ENCODE measurements around the gene TBC1D14. TPM values are rescaled to one million over a fixed set of nuclear protein-coding genes. Genes with fewer than 3 reads are reported as not detected.

TBC1D14 gene
- total RNA-seq, 2 donors from 2014 or later = 46.7 to 49.9 TPM

GRCh38 chr4:7051144-7051495 is 141.5 kb downstream of the TBC1D14 start:
- no peak for DNase-seq (ENCODE audit: low spot score)
- no peak for ATAC-seq (ENCODE audit: insufficient number of reproducible peaks, low FRiP score, low read depth)
- no peak for TF ChIP-seq CTCF (IDR thresholded peaks at IDR 0.05)
- H3K4me3 ChIP-seq = no peak overlapping the region
- no peak overlapping the region for H3K27ac ChIP-seq
- H3K4me1 ChIP-seq (ENCODE audit: control insufficient read depth in 1 of 2, low read depth in 2 of 2) = peaks cover 0 to 31% of the 10 kb centered on the region in 2 donors
- peaks cover 21% of the 10 kb centered on the region for H3K36me3 ChIP-seq
- no peaks in the 10 kb centered on the region for H3K9me3 ChIP-seq
- no peaks in the 10 kb centered on the region for H3K27me3 ChIP-seq (replicated peaks; ENCODE audit: insufficient read depth)

GRCh38 chr4:7051905-7052304 is 142.3 kb downstream of the TBC1D14 start:
- no peak for ATAC-seq (ENCODE audit: insufficient number of reproducible peaks, low FRiP score, low read depth)
- peaks cover 0 to 23% of the 10 kb centered on the region in 2 donors for H3K4me1 ChIP-seq (ENCODE audit: control insufficient read depth in 1 of 2, low read depth in 2 of 2)
- H3K27ac ChIP-seq = no peak overlapping the region

GRCh38 chr4:7052313-7052712 is 142.7 kb downstream of the TBC1D14 start:
- no peak for ATAC-seq (ENCODE audit: insufficient number of reproducible peaks, low FRiP score, low read depth)
- Histone ChIP-seq H3K36me3 (peaks cover 29% of the 10 kb centered on the region), H3K27me3 (replicated peaks; ENCODE audit: insufficient read depth) (no peaks in the 10 kb centered on the region), H3K4me1 (ENCODE audit: control insufficient read depth in 1 of 2, low read depth in 2 of 2) (peaks cover 0 to 19% of the 10 kb centered on the region in 2 donors), H3K4me3 (no peak overlapping the region), H3K9me3 (no peaks in the 10 kb centered on the region), H3K27ac (no peak overlapping the region)
- no peak for TF ChIP-seq CTCF (IDR thresholded peaks at IDR 0.05)
- DNase-seq (ENCODE audit: low spot score) = no peak

More at GRCh38 chr4:7051905-7052304, 142.3 kb downstream of the TBC1D14 start:
- no peaks in the 10 kb centered on the region for H3K9me3 ChIP-seq
- H3K4me3 ChIP-seq = no peak overlapping the region
- H3K36me3 ChIP-seq = peaks cover 29% of the 10 kb centered on the region
- no peak for DNase-seq (ENCODE audit: low spot score)
- no peak for TF ChIP-seq CTCF (IDR thresholded peaks at IDR 0.05)
- no peaks in the 10 kb centered on the region for H3K27me3 ChIP-seq (replicated peaks; ENCODE audit: insufficient read depth)

GRCh38 chr4:7052923-7053715 is 143.5 kb downstream of the TBC1D14 start:
- Histone ChIP-seq H3K4me1 (ENCODE audit: control insufficient read depth in 1 of 2, low read depth in 2 of 2) (peaks cover 0 to 14% of the 10 kb centered on the region in 2 donors), H3K36me3 (peaks cover 32% of the 10 kb centered on the region), H3K4me3 (no peak overlapping the region), H3K27ac (no peak overlapping the region), H3K27me3 (replicated peaks; ENCODE audit: insufficient read depth) (no peaks in the 10 kb centered on the region), H3K9me3 (no peaks in the 10 kb centered on the region)
- TF ChIP-seq CTCF (IDR thresholded peaks at IDR 0.05) = no peak
- DNase-seq (ENCODE audit: low spot score) (no peak), ATAC-seq (ENCODE audit: insufficient number of reproducible peaks, low FRiP score, low read depth) (no peak)

- H3K27ac ChIP-seq = no peak overlapping the region
- DNase-seq (ENCODE audit: low spot score) = no peak
- no peak for TF ChIP-seq CTCF (IDR thresholded peaks at IDR 0.05)
- no peak overlapping the region for H3K4me3 ChIP-seq
- H3K27me3 ChIP-seq (replicated peaks; ENCODE audit: insufficient read depth) = no peaks in the 10 kb centered on the region
- H3K4me1 ChIP-seq (ENCODE audit: control insufficient read depth in 1 of 2, low read depth in 2 of 2) = peaks cover 0 to 14% of the 10 kb centered on the region in 2 donors
- H3K36me3 ChIP-seq = peaks cover 40% of the 10 kb centered on the region
- no peaks in the 10 kb centered on the region for H3K9me3 ChIP-seq
- no peak for ATAC-seq (ENCODE audit: insufficient number of reproducible peaks, low FRiP score, low read depth)
Measured at GRCh38 chr4:7054106-7054880, 144.7 kb downstream of the TBC1D14 start.
